Hepatocyte (in vitro differentiated cells): Measurements from ENCODE around the gene CEP85.

Source experiments
- CTCF ChIP-seq: fragments of 200-600 bp; sonication (generic); IDR thresholded peaks from 2 replicates; pipeline ENCODE4 v1.5.1; 2016; ENCODE audit warnings: antibody characterized with exemption, mild to moderate bottlenecking; ENCODE audit not compliant: poor library complexity
- EZH2 ChIP-seq: fragments of 200-600 bp; sonication (generic); IDR thresholded peaks from 2 replicates; pipeline ENCODE4 v1.6.1; 2016; ENCODE audit warnings: antibody characterized with exemption, mild to moderate bottlenecking, borderline replicate concordance
- EZH2phosphoT487 ChIP-seq: fragments of 200-600 bp; sonication (generic); IDR thresholded peaks from one replicate; pipeline ENCODE4 v1.6.1; 2018; ENCODE audit warnings: antibody characterized with exemption, mild to moderate bottlenecking, low read depth, moderate library complexity; ENCODE audit not compliant: unreplicated experiment, severe bottlenecking

DNA sequence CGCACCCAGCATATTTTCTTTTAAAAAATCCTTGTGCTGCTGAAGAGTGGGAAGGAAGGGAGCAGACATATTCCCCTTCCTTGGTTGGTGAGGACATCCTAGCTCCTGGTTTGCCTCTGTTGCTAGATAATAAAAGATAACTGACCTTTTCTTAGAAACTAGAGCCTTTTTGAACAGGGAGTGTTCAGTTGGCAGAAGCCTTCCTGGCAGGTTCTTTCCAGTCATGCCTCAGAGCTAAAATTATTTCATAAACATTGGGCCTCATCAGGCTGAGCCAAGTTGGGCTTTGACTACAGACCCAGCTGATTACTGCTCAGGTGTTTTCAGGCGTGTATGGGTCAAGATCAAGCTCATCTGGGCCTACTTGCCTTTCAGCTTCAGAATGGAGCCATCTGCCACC, 23.2 kb downstream of the CEP85 start:
- TF ChIP-seq CTCF (no peak), EZH2 (no peak), EZH2phosphoT487 (no peak)
